ENCODE measurements around the gene SFSWAP. TPM values are rescaled to one million over a fixed set of nuclear protein-coding genes. Genes with fewer than 3 reads are reported as not detected.

The SFSWAP gene
- total RNA-seq, 1 experiment from 2014 or later = 48.1 TPM

- no peak overlapping the region for H4K91ac ChIP-seq (ENCODE audit: insufficient read length, low read depth, low read length)
- H3K9me3 Mint-ChIP-seq = no peaks in the 10 kb centered on the region
- H2BK15ac ChIP-seq (ENCODE audit: low read depth, low read length) = no peak overlapping the region
- H3K4ac ChIP-seq (ENCODE audit: low read depth, low read length) = no peak overlapping the region
- H3K9ac ChIP-seq (ENCODE audit: extremely low read depth, insufficient read length, low read length) = no peak overlapping the region
- no peak overlapping the region for H3K18ac ChIP-seq (ENCODE audit: insufficient read length, low read depth, low read length)
- no peak overlapping the region for H3K23ac ChIP-seq (ENCODE audit: insufficient read length, low read depth, low read length)
- H3K27ac ChIP-seq (ENCODE audit: insufficient read length, low read depth, low read length) = no peak overlapping the region
- H2BK120ac ChIP-seq (ENCODE audit: low read depth, low read length, poor library complexity, severe bottlenecking) = no peak overlapping the region
- H3K4me1 Mint-ChIP-seq = peaks cover 2 to 24% of the 10 kb centered on the region in 2 experiments; a peak in 3 of 4 replicates
- no peak overlapping the region; the same call in 1 of the 2 replicates for H3K14ac ChIP-seq (ENCODE audit: insufficient read depth, low read length)
- H2AK5ac ChIP-seq (ENCODE audit: insufficient read length, low read length) = no peak overlapping the region
- H3K79me2 ChIP-seq (ENCODE audit: insufficient read depth, low read length) = no peaks in the 10 kb centered on the region; the same call in 1 of the 2 replicates
- H4K5ac ChIP-seq (ENCODE audit: insufficient read length, low read depth, low read length) = no peak overlapping the region
- peaks cover 3% of the 10 kb centered on the region for H4K20me1 ChIP-seq (ENCODE audit: control insufficient read depth, insufficient read depth, insufficient read length)
- no peaks in the 10 kb centered on the region for H3K79me1 ChIP-seq (ENCODE audit: insufficient read depth, low read depth, low read length, poor library complexity, severe bottlenecking)
- H2BK12ac ChIP-seq (ENCODE audit: insufficient read length, low read depth, low read length) = no peak overlapping the region
- H3K36me3 Mint-ChIP-seq (ENCODE audit: insufficient read depth in 1 of 3, low read depth in 3 of 3) = peaks cover 0 to 2% (median 0%) of the 10 kb centered on the region in 3 experiments; a peak in 1 of 7 replicates
- peak overlapping the region; percentile 62 to 88 for H3K4me3 Mint-ChIP-seq
- H3K27ac Mint-ChIP-seq = no peak overlapping the region
- H3K56ac ChIP-seq (ENCODE audit: insufficient read length, low read depth, low read length) = no peak overlapping the region
- H2BK5ac ChIP-seq (ENCODE audit: insufficient read length, low read length) = no peak overlapping the region
- H3K27me3 ChIP-seq (ENCODE audit: insufficient read depth, low read length) = no peaks in the 10 kb centered on the region; the same call in 1 of the 2 replicates
- peaks cover 53% of the 10 kb centered on the region for H3K27me3 Mint-ChIP-seq (ENCODE audit: low read depth)
- H3K4me1 ChIP-seq (ENCODE audit: insufficient read depth, low read length) = no peaks in the 10 kb centered on the region
- H3K23me2 ChIP-seq (ENCODE audit: insufficient read length, low read depth, low read length, poor library complexity, severe bottlenecking) = peaks cover 21% of the 10 kb centered on the region
- peak overlapping the region; percentile 79 for H3K4me2 ChIP-seq (ENCODE audit: insufficient read depth, insufficient read length, low read length)
- WGBS (ENCODE audit: extremely low coverage, insufficient read length, low lambda C conversion rate) = no CpG with 5 or more reads among the region's 28 CpGs
- DNase-seq = peak; percentile 57
- no peak for TF ChIP-seq CTCF (conservative IDR thresholded peaks at IDR 0.05)
- no peak overlapping the region for H4K8ac ChIP-seq (replicated peaks; ENCODE audit: insufficient read length, low read depth, low read length)
- no peak overlapping the region for H2AFZ ChIP-seq (ENCODE audit: low read length)
- no peaks in the 10 kb centered on the region for H3K9me3 ChIP-seq (ENCODE audit: control insufficient read depth, low read depth, low read length)
- H2BK20ac ChIP-seq (ENCODE audit: low read depth, low read length, poor library complexity, severe bottlenecking) = no peak overlapping the region
- no peak overlapping the region for H3T11ph ChIP-seq (ENCODE audit: low read length)
These were observed 119.0 kb downstream of the SFSWAP start for GRCh38 chr12:131829791-131830334.

All from H9 (cell line).